ENCODE measurements around the gene MYT1.
"Not testable (repeated sequence)": the region's sequence is repeated elsewhere in the genome, so short reads cannot be mapped to it uniquely, and the experiment has no call there.

MYT1 gene

DNA sequence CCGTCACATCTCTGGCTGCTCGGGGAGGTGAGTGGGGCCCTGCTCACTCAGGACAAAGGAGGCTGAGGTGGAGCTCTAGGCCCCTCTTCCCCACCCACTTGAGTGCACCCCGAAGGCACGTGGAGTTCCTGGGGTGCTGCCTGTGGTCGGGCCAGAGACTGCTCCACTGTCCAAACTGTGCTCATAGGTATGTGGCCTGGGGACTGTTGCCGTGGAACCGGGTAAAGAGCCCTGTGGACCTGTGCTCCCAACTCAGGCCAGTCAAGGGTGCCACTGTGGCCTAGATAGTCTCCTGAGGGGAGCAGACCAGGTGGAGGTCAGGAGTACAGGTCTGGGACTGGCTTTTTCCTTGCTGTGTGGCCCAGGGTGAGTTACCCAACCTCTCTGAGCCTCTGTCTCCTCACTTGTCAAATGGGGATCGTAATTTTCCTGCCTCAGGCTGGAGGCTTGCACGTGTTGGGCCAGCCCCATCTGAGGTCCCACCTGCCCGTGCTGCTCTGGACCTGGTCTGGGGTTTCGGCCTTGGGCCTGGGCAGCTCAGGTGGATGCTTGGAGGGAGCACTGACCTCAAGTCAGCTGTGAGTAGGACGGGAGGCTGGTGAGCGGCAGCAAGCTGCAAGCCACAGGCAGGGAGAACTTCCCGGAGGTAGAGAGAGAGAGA is 44.4 kb upstream of the MYT1 start:
- DNase-seq (ENCODE audit: low read depth), result no peak
- H3K4me3 ChIP-seq (ENCODE audit: low read length), result no peak overlapping the region
- TF ChIP-seq CTCF (IDR thresholded peaks at IDR 0.05; ENCODE audit: insufficient read depth, low read depth, low read length, missing control alignments), result no peak

GRCh38 chr20:64121586-64121985 is 42.7 kb upstream of the MYT1 start:
- no peak overlapping the region for H3K4me3 ChIP-seq (ENCODE audit: low read length)
- DNase-seq (ENCODE audit: low read depth), result no peak
- TF ChIP-seq CTCF (IDR thresholded peaks at IDR 0.05; ENCODE audit: insufficient read depth, low read depth, low read length, missing control alignments), result no peak

GRCh38 chr20:64122927-64123326 is 41.3 kb upstream of the MYT1 start:
- not testable (repeated sequence) for DNase-seq (ENCODE audit: low read depth); H3K4me3 ChIP-seq (ENCODE audit: low read length)

DNA sequence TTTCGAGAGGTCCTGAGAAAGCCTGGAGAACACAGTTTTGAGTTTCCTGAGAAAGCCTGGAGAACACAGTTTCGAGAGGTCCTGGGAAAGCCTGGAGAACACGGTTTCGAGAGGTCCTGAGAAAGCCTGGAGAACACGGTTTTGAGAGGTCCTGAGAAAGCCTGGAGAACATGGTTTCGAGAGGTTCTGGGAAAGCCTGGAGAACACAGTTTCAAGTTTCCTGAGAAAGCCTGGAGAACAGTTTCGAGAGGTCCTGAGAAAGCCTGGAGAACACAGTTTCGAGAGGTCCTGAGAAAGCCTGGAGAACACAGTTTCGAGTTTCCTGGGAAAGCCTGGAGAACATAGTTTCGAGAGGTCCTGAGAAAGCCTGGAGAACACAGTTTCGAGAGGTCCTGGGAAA is 40.7 kb upstream of the MYT1 start:
- H3K4me3 ChIP-seq (ENCODE audit: low read length); DNase-seq (ENCODE audit: low read depth): not testable (repeated sequence)

- no peak for TF ChIP-seq CTCF (IDR thresholded peaks at IDR 0.05; ENCODE audit: insufficient read depth, low read depth, low read length, missing control alignments)
- H3K4me3 ChIP-seq (ENCODE audit: low read length), result no peak overlapping the region
- no peak for DNase-seq (ENCODE audit: low read depth)
Observed at GRCh38 chr20:64129146-64129782, 35.0 kb upstream of the MYT1 start.

DNA sequence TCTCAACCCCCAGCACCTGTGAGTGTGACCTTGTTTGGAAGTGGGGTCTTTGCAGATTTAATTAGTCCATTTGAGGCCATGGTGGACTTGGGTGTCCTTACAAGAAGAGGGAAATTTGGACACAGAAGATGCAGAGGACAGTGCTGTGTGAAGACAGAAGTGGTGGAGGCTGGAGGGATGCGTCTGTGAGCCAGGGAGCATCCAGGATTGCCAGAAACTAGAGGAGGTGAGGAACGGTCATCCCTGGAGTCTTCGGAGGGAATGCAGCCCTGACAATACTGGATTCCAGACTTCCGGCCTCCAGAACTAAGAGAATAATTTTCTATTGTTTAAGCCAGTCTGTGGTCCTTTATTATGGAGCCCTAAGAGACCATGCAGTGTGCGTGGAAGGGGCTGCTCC is 34.0 kb upstream of the MYT1 start:
- TF ChIP-seq CTCF (IDR thresholded peaks at IDR 0.05; ENCODE audit: insufficient read depth, low read depth, low read length, missing control alignments), result no peak
- no peak overlapping the region for H3K4me3 ChIP-seq (ENCODE audit: low read length)
- no peak for DNase-seq (ENCODE audit: low read depth)

GRCh38 chr20:64130876-64131275 is 33.4 kb upstream of the MYT1 start:
- no peak for DNase-seq (ENCODE audit: low read depth)
- TF ChIP-seq CTCF (IDR thresholded peaks at IDR 0.05; ENCODE audit: insufficient read depth, low read depth, low read length, missing control alignments), result no peak
- no peak overlapping the region for H3K4me3 ChIP-seq (ENCODE audit: low read length)

- TF ChIP-seq CTCF (IDR thresholded peaks at IDR 0.05; ENCODE audit: insufficient read depth, low read depth, low read length, missing control alignments), result peak; percentile 42
- H3K4me3 ChIP-seq (ENCODE audit: low read length), result no peak overlapping the region
- DNase-seq (ENCODE audit: low read depth), result peak; percentile 25
Observed at GRCh38 chr20:64131406-64131805, 32.8 kb upstream of the MYT1 start.
